Measurements from ENCODE around the gene HOOK2. TPM values are rescaled to one million over a fixed set of nuclear protein-coding genes. Genes with fewer than 3 reads are reported as not detected.
"Not testable (repeated sequence)": the region's sequence is repeated elsewhere in the genome, so short reads cannot be mapped to it uniquely, and the experiment has no call there.

HOOK2 gene
- total RNA-seq, 3 donors from 2014 or later = 5.9 to 8.4 (median 6.0) TPM

DNA sequence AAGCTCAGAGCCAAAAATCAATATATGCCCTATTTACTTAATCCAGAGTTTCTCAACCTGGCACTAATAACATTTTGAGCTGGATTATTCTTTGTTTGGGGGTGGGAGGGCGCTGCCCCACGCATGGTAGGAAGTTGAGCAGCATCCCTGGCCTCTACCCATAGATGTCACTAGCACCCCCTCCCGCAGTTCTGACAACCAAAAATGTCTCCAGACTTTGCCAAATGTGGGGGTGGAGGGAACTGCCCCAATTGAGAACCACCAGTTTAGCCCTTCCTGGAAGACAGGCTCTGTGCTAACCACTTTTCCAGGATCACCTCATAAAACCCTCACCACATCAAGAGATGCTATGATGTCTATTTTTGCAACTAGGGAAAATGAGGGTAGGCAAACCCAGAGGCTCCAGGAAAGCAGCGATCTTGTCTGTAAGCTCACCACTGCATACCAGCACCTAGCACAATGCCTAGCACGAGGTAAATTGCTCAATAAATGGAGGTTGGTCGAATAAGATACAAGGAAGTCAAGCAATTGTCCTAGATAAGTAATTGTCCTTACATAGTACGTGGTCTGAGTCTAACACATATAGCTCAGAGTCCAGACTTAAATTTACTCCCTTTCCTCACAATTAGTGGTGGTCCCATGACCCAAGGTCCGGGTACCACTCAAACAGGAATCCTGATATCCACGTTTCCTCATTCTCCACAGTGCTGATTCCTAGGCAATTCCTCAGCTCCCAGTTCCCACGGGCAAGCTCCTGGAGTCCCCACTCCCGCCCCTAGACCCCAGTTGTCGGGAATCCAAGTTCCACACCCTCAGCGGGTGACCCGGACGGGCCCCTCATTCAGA lies 41.8 kb downstream of the HOOK2 start:
- H3K9me3 Mint-ChIP-seq = no peaks in the 10 kb centered on the region
- ATAC-seq (peak in 1 of 2 donors; percentile 6), DNase-seq (peak; percentile 40)
- peaks cover 14% of the 10 kb centered on the region for H3K36me3 Mint-ChIP-seq (ENCODE audit: insufficient read depth)
- peaks cover 46% of the 10 kb centered on the region for H3K4me1 Mint-ChIP-seq (ENCODE audit: low read depth)
- peak overlapping the region; percentile 95 for H3K4me3 Mint-ChIP-seq
- no peaks in the 10 kb centered on the region for H3K27me3 Mint-ChIP-seq (ENCODE audit: low read depth)

GRCh38 chr19:12731337-12731736 lies 44.0 kb downstream of the HOOK2 start:
- no peak overlapping the region for H3K4me3 Mint-ChIP-seq
- no peak for DNase-seq
- peaks cover 14% of the 10 kb centered on the region for H3K36me3 Mint-ChIP-seq (ENCODE audit: insufficient read depth)
- no peak for ATAC-seq
- H3K9me3 Mint-ChIP-seq = no peaks in the 10 kb centered on the region
- no peaks in the 10 kb centered on the region for H3K27me3 Mint-ChIP-seq (ENCODE audit: low read depth)
- H3K4me1 Mint-ChIP-seq (ENCODE audit: low read depth) = peaks cover 29% of the 10 kb centered on the region

DNA sequence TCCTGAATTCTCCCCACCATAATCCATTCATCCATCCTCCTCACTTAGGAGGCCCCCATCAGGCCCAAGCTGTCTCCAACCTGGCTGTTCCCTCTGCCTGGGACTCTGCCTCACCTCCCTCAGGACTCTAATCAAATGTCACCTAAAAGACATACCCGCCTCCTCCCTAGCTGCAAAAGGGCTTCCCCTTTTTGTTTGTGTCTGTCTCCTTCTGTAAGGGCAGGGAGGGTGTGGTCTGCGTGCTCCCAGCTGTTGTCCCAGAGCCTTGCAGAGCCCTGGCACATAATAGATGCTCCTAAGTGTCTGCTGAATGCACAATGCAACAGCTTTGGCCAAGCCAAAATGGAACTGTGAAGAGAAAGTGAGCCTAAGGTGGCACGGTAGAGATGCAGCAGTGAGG lies 45.3 kb downstream of the HOOK2 start:
- ATAC-seq = no peak
- Mint-ChIP-seq H3K4me1 (ENCODE audit: low read depth) (peaks cover 29% of the 10 kb centered on the region), H3K36me3 (ENCODE audit: insufficient read depth) (peaks cover 14% of the 10 kb centered on the region), H3K27me3 (ENCODE audit: low read depth) (no peaks in the 10 kb centered on the region), H3K9me3 (no peaks in the 10 kb centered on the region), H3K4me3 (peak overlapping the region; percentile 19)
- no peak for DNase-seq

GRCh38 chr19:12727745-12728433 lies 47.5 kb downstream of the HOOK2 start:
- DNase-seq = no peak
- Mint-ChIP-seq H3K4me1 (ENCODE audit: low read depth) (peaks cover 28% of the 10 kb centered on the region), H3K4me3 (no peak overlapping the region), H3K9me3 (no peaks in the 10 kb centered on the region), H3K36me3 (ENCODE audit: insufficient read depth) (peaks cover 14% of the 10 kb centered on the region), H3K27me3 (ENCODE audit: low read depth) (no peaks in the 10 kb centered on the region)
- no peak for ATAC-seq

DNA sequence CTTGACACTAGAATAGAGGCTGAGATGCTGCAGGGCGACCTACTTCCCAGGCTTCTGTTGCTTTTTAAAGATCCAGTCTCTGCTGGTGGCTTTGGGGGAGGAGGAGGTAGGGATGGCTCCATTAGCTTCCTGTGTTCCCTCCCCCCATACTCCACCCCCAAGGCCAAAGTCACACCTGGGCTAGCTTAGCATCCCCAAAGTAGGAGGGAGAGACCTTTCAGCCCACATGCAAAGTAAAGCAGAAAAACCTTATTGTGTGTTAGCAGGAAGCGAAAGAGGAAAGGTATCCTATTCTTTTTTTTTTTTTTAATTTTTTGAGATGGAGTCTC lies 48.4 kb downstream of the HOOK2 start:
- no peaks in the 10 kb centered on the region for H3K27me3 Mint-ChIP-seq (ENCODE audit: low read depth)
- H3K9me3 Mint-ChIP-seq = no peaks in the 10 kb centered on the region
- no peak overlapping the region for H3K4me3 Mint-ChIP-seq
- H3K4me1 Mint-ChIP-seq (ENCODE audit: low read depth) = peaks cover 21% of the 10 kb centered on the region
- peaks cover 12% of the 10 kb centered on the region for H3K36me3 Mint-ChIP-seq (ENCODE audit: insufficient read depth)
- DNase-seq (no peak), ATAC-seq (no peak)

- not testable (repeated sequence) for DNase-seq; H3K9me3 Mint-ChIP-seq; H3K4me3 Mint-ChIP-seq; H3K27me3 Mint-ChIP-seq (ENCODE audit: low read depth); ATAC-seq
- Mint-ChIP-seq H3K4me1 (ENCODE audit: low read depth) (peaks cover 20% of the 10 kb centered on the region), H3K36me3 (ENCODE audit: insufficient read depth) (peaks cover 17% of the 10 kb centered on the region)
These were observed 49.7 kb downstream of the HOOK2 start for GRCh38 chr19:12725612-12726011.

- no peaks in the 10 kb centered on the region for H3K9me3 Mint-ChIP-seq
- ATAC-seq (peak; percentile 60 to 67), DNase-seq (peak; percentile 63)
- H3K4me1 Mint-ChIP-seq (ENCODE audit: low read depth) = peaks cover 21% of the 10 kb centered on the region
- H3K27me3 Mint-ChIP-seq (ENCODE audit: low read depth) = no peaks in the 10 kb centered on the region
- peak within 1 kb of the TSS; percentile 94 for H3K4me3 Mint-ChIP-seq
- H3K36me3 Mint-ChIP-seq (ENCODE audit: insufficient read depth) = peaks cover 14% of the 10 kb centered on the region
These were observed 51.5 kb downstream of the HOOK2 start, which contains the start of gene TNPO2 for GRCh38 chr19:12723641-12724426. Gene TNPO2, minus strand, starts transcription at chr19:12723932. Its CDS starts 2,955 bp downstream, at chr19:12720977.

GRCh38 chr19:12723381-12723640 lies 52.0 kb downstream of the HOOK2 start:
- Mint-ChIP-seq H3K36me3 (ENCODE audit: insufficient read depth) (peaks cover 19% of the 10 kb centered on the region), H3K4me3 (peak overlapping the region; percentile 94), H3K9me3 (no peaks in the 10 kb centered on the region), H3K27me3 (ENCODE audit: low read depth) (no peaks in the 10 kb centered on the region), H3K4me1 (ENCODE audit: low read depth) (peaks cover 24% of the 10 kb centered on the region)
- no peak for DNase-seq
- no peak for ATAC-seq

- DNase-seq (peak; percentile 88), ATAC-seq (peak; percentile 87)
- Mint-ChIP-seq H3K4me1 (ENCODE audit: low read depth) (peaks cover 24% of the 10 kb centered on the region), H3K36me3 (ENCODE audit: insufficient read depth) (peaks cover 19% of the 10 kb centered on the region), H3K4me3 (peak overlapping the region; percentile 94), H3K27me3 (ENCODE audit: low read depth) (no peaks in the 10 kb centered on the region), H3K9me3 (no peaks in the 10 kb centered on the region)
These were observed 52.6 kb downstream of the HOOK2 start for GRCh38 chr19:12722566-12723380.

DNA sequence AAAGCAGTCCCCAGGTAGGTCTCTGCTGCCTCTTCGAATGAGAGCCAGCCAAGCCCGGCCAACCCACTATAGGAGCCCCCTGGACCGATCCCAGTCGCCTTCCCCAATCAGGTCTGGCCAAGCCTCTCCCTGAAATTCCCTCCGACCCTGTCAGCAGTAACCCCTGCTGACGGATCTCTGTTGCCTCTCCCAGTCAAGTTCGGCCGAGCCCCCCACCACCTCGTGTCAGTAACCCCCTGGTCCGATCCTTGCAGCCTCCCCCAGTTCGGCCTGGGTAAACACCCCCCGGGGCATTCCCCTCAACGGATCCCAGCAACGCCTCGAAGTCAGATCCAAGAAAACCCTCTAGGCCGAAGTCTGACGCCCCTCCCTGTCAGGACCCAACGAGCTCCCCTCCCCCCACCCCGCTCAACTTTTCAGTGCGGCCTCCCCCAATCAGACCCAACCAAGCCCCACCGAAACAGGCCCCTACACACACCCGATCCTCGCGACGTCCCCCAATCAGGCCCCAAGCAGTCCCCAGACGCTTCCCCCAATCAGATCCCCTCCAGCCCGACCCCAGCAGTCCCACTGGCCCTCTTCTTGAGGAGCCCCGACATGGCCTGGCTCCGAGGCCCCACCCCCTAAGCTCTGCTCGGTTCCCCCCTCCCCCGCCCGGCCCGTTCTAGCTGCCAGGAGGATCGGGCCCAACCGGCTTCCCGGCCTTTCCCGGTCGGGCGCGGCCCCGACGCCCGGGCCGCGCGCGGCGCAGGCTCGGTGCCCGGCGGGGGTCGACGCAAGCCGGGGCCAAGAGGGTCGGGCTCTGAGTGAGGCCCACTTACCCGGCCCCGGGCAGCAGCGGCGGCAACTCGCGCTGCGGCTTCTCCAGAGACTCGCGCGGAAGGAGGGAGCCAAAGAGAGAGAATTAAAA lies 53.4 kb downstream of the HOOK2 start:
- Mint-ChIP-seq H3K27me3 (ENCODE audit: low read depth) (no peaks in the 10 kb centered on the region), H3K4me3 (peak overlapping the region; percentile 94), H3K4me1 (ENCODE audit: low read depth) (peaks cover 24% of the 10 kb centered on the region), H3K9me3 (no peaks in the 10 kb centered on the region), H3K36me3 (ENCODE audit: insufficient read depth) (peaks cover 19% of the 10 kb centered on the region)
- ATAC-seq (peak; percentile 19 to 29), DNase-seq (peak; percentile 39)

GRCh38 chr19:12720851-12721655 lies 54.3 kb downstream of the HOOK2 start:
- DNase-seq = no peak
- peaks cover 24% of the 10 kb centered on the region for H3K36me3 Mint-ChIP-seq (ENCODE audit: insufficient read depth)
- H3K9me3 Mint-ChIP-seq = no peaks in the 10 kb centered on the region
- no peaks in the 10 kb centered on the region for H3K27me3 Mint-ChIP-seq (ENCODE audit: low read depth)
- no peak for ATAC-seq
- H3K4me3 Mint-ChIP-seq = peak overlapping the region; percentile 85
- peaks cover 24% of the 10 kb centered on the region for H3K4me1 Mint-ChIP-seq (ENCODE audit: low read depth)

DNA sequence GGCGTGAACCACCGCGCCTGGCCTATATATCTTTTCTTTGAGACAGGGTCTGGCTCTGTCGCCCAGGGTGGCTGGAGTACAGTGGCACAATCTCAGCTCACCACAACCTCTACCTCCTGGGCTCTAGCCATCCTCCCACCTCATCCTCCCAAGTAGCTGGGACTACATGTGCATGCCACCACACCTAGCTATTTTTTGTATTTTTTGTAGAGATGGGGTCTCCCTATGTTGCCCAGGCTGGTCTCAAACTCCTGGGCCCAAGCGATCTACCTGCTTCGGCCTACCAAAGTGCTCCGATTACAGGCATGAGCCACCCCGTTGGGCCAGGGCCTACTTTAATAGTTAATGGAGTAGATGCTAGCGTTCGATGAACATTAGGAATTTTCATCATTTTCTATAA lies 55.1 kb downstream of the HOOK2 start:
- ATAC-seq (no peak), DNase-seq (no peak)
- Mint-ChIP-seq H3K27me3 (ENCODE audit: low read depth) (no peaks in the 10 kb centered on the region), H3K9me3 (no peaks in the 10 kb centered on the region), H3K4me3 (peak overlapping the region; percentile 85), H3K36me3 (ENCODE audit: insufficient read depth) (peaks cover 24% of the 10 kb centered on the region), H3K4me1 (ENCODE audit: low read depth) (peaks cover 24% of the 10 kb centered on the region)
